T-helper 1 cell treated with Interleukin-12 subunit alpha and Interleukin-12 subunit beta and Interleukin-4 antibody, amounts not matched to agents 30 ng/mL and 1 ng/mL, for 36 hours (primary cell): Measurements from ENCODE around the gene PDE12. TPM values are rescaled to one million over a fixed set of nuclear protein-coding genes. Genes with fewer than 3 reads are reported as not detected.

ENCODE experiments used
- intact Hi-C: fragments of 100-400 bp; cut with micrococcal nuclease; formaldehyde crosslinking; loops from one replicate; pipeline ENCODE4 v1.15.1; 2024
- total RNA-seq: library from RNA; stranded (reverse); gene quantifications from 2 replicates; pipeline ENCODE4 v1.2.3, GENCODE V29; 2022

PDE12 gene
- 28.6 and 28.7 TPM in 2 replicates for total RNA-seq

- intact Hi-C loops: loop anchor here (1.0 to 10.0 kb wide), 14 partner anchors 41 to 999 kb away; partner anchors contain the start of genes ABHD6, ARF4, CCDC66 and HTD2
These were observed at the start of gene PDE12 for GRCh38 chr3:57555738-57556458. TSS of gene PDE12 (plus strand) at chr3:57556274. CDS start at chr3:57556380, 106 bp downstream.

- intact Hi-C loops: no loop called here
These were observed 43.9 kb upstream of the PDE12 start for GRCh38 chr3:57512166-57512565.

GRCh38 chr3:57518276-57518915 lies 37.7 kb upstream of the PDE12 start:
- intact Hi-C loops: no loop called here

- intact Hi-C loops: no loop called here
These were observed 25.9 kb upstream of the PDE12 start for GRCh38 chr3:57530071-57530608.

- intact Hi-C loops: no loop called here
These were observed 17.6 kb upstream of the PDE12 start for GRCh38 chr3:57538465-57538864.

- intact Hi-C loops: no loop called here
These were observed 11.6 kb upstream of the PDE12 start, which contains the start of gene DNAH12 for GRCh38 chr3:57544181-57545125. TSS of gene DNAH12 (minus strand) at chr3:57544344. CDS start at chr3:57542870, 1,474 bp downstream.

GRCh38 chr3:57545636-57546268 lies 10.3 kb upstream of the PDE12 start:
- intact Hi-C loops: no loop called here

- intact Hi-C loops: no loop called here
These were observed 9.5 kb upstream of the PDE12 start for GRCh38 chr3:57546616-57547015.

GRCh38 chr3:57555306-57555705 lies 768 bp upstream of the PDE12 start:
- intact Hi-C loops: loop anchor here (2.0 to 10.0 kb wide), 7 partner anchors 272 to 999 kb away; partner anchors contain the start of genes CCDC66, HTD2, RPP14 and TASOR

- intact Hi-C loops: loop anchor here (1.0 to 10.0 kb wide), 15 partner anchors 41 to 874 kb away; partner anchors contain the start of genes ABHD6, ARF4, HTD2 and IL17RD
These were observed 498 bp downstream of the PDE12 start for GRCh38 chr3:57556459-57557084.

GRCh38 chr3:57557085-57557537 lies 1.0 kb downstream of the PDE12 start:
- intact Hi-C loops: loop anchor here (1.0 to 10.0 kb wide), 10 partner anchors 160 to 875 kb away; partner anchors contain the start of genes ABHD6, HTD2, IL17RD and RPP14

GRCh38 chr3:57559526-57559925 lies 3.5 kb downstream of the PDE12 start:
- intact Hi-C loops: loop anchor here (5.0 to 10.0 kb wide), 6 partner anchors 268 to 877 kb away; partner anchors contain the start of genes HTD2, RPP14 and TASOR

- intact Hi-C loops: no loop called here
These were observed 13.9 kb downstream of the PDE12 start for GRCh38 chr3:57569859-57570450.

- intact Hi-C loops: no loop called here
These were observed 14.8 kb downstream of the PDE12 start for GRCh38 chr3:57570878-57571277.

- intact Hi-C loops: no loop called here
These were observed 16.0 kb downstream of the PDE12 start for GRCh38 chr3:57572096-57572495.

- intact Hi-C loops: no loop called here
These were observed 20.0 kb downstream of the PDE12 start for GRCh38 chr3:57575966-57576626.

GRCh38 chr3:57577801-57578200 lies 21.7 kb downstream of the PDE12 start:
- intact Hi-C loops: no loop called here

- intact Hi-C loops: loop anchor here (5.0 kb wide), 1 partner anchor 185 kb away; no protein-coding TSS in a partner anchor
These were observed 26.5 kb downstream of the PDE12 start for GRCh38 chr3:57582474-57583168.
